ENCODE data around the gene KCNG2. TPM values are rescaled to one million over a fixed set of nuclear protein-coding genes. Genes with fewer than 3 reads are reported as not detected.
A peak's percentile ranks its signal among the peaks of the same experiment; 100 is the strongest.

The KCNG2 gene
- total and polyA plus RNA-seq, 4 donors, result 0.03 to 0.23 (median 0.08) TPM; not detected in 1

- TF ChIP-seq RXRA (IDR thresholded peaks at IDR 0.05), result no peak
- TF ChIP-seq REST (IDR thresholded peaks at IDR 0.05), result no peak
- TF ChIP-seq MAX (IDR thresholded peaks at IDR 0.05), result no peak
- no peak for TF ChIP-seq JUND (IDR thresholded peaks at IDR 0.05)
- no peak for TF ChIP-seq EGR1 (IDR thresholded peaks at IDR 0.05; ENCODE audit: low read depth in 2 of 2)
- TF ChIP-seq TAF1 (conservative IDR thresholded peaks at IDR 0.05), result no peak
- no peak for TF ChIP-seq HNF4A (conservative IDR thresholded peaks at IDR 0.05)
- no peak for TF ChIP-seq FOXA2 (IDR thresholded peaks at IDR 0.05)
- no peak for TF ChIP-seq ZBTB33 (IDR thresholded peaks at IDR 0.05)
- TF ChIP-seq RAD21 (IDR thresholded peaks at IDR 0.05), result no peak
- no peak for TF ChIP-seq GABPA (IDR thresholded peaks at IDR 0.05 in 1 of 2, conservative IDR thresholded peaks at IDR 0.05 in 1 of 2)
- no peak for TF ChIP-seq HNF4G (IDR thresholded peaks at IDR 0.05)
- no peak for TF ChIP-seq NR2F2 (IDR thresholded peaks at IDR 0.05)
- TF ChIP-seq YY1 (IDR thresholded peaks at IDR 0.05), result no peak
- TF ChIP-seq CTCF (IDR thresholded peaks at IDR 0.05; ENCODE audit: low read depth, low read length, missing input control), result no peak
- no peak for TF ChIP-seq ATF3 (IDR thresholded peaks at IDR 0.05)
- TF ChIP-seq SP1 (IDR thresholded peaks at IDR 0.05), result no peak
- TF ChIP-seq FOXA1 (IDR thresholded peaks at IDR 0.05), result no peak
- H3K36me3 ChIP-seq (ENCODE audit: control insufficient read depth in 4 of 4, insufficient read depth in 3 of 4, low read depth in 1 of 4, low read length in 3 of 4), result peaks cover 3 to 14% (median 11%) of the 10 kb centered on the region in 4 donors
- peak; percentile 36 for DNase-seq (ENCODE audit: low spot score)
- H3K4me1 ChIP-seq (ENCODE audit: control insufficient read depth in 4 of 4, insufficient read depth in 4 of 4, low read length in 3 of 4), result peaks cover 53 to 96% (median 92%) of the 10 kb centered on the region in 4 donors
- no peak overlapping the region for H3K4me3 ChIP-seq (ENCODE audit: low read depth in 1 of 3, low read length in 3 of 3)
- peak overlapping the region; percentile 3 to 47 for H3K27ac ChIP-seq (ENCODE audit: low read depth in 1 of 2, low read length in 2 of 2)
- no peaks in the 10 kb centered on the region for H3K9me3 ChIP-seq (ENCODE audit: control insufficient read depth in 4 of 4, low read length in 3 of 4)
- H3K9ac ChIP-seq (ENCODE audit: low read depth in 1 of 2, low read length in 2 of 2), result peak overlapping the region in 1 of 2 donors; percentile 73
- 69% methylated on average over 31 of the region's 31 CpGs for WGBS
- H3K27me3 ChIP-seq (ENCODE audit: control insufficient read depth in 4 of 4, insufficient read depth in 4 of 4, low read length in 3 of 4), result no peaks in the 10 kb centered on the region
Measured at GRCh38 chr18:79942786-79943607, 145.3 kb downstream of the KCNG2 start.

Data from liver (tissue), 9 donors.